Measurements from ENCODE around the gene S100A11.

GRCh38 chr1:152022474-152022873 is 14.3 kb downstream of the S100A11 start:
- no peak for TF ChIP-seq POLR2A (IDR thresholded peaks at IDR 0.05)
- TF ChIP-seq CTCF (IDR thresholded peaks at IDR 0.05), result no peak
- no peak for TF ChIP-seq POLR2AphosphoS5 (IDR thresholded peaks at IDR 0.05; ENCODE audit: insufficient read depth in 1 of 2, low read depth in 1 of 2)

Measured in vagina (tissue), 2 donors.